OCI-M2 (cell line): ENCODE results near the gene WDR36.

Experiments used
- DNase-seq: peaks from one replicate; lab custom pipeline; 2025; ENCODE audit not compliant: unreplicated experiment; lab: John Stamatoyannopoulos, UW

Gene WDR36

GRCh38 chr5:111092062-111092853, at the start of gene WDR36:
TSS of gene WDR36 (plus strand) at chr5:111092348. CDS start at chr5:111092457, 109 bp downstream.
- DNase-seq, result peak; percentile 58

GRCh38 chr5:111043712-111044506, 48.2 kb upstream of the WDR36 start:
- no peak for DNase-seq

GRCh38 chr5:111058064-111058463, 34.1 kb upstream of the WDR36 start:
- no peak for DNase-seq

GRCh38 chr5:111060169-111060568, 32.0 kb upstream of the WDR36 start:
- DNase-seq, result no peak

- no peak for DNase-seq
These were observed 30.5 kb upstream of the WDR36 start for GRCh38 chr5:111061618-111062017.

- DNase-seq, result no peak
These were observed 28.3 kb upstream of the WDR36 start for GRCh38 chr5:111063709-111064322.

- no peak for DNase-seq
These were observed 25.7 kb upstream of the WDR36 start for GRCh38 chr5:111066261-111066938.

- DNase-seq, result no peak
These were observed 23.9 kb upstream of the WDR36 start for GRCh38 chr5:111068213-111068612.

GRCh38 chr5:111069839-111070238, 22.3 kb upstream of the WDR36 start:
- no peak for DNase-seq

GRCh38 chr5:111070272-111071134, 21.6 kb upstream of the WDR36 start:
- DNase-seq, result no peak

- DNase-seq, result no peak
These were observed 20.7 kb upstream of the WDR36 start, which contains the start of gene TSLP for GRCh38 chr5:111071413-111071812. TSS of gene TSLP (plus strand) at chr5:111071713. CDS start at chr5:111071891, 178 bp downstream.

- DNase-seq, result peak; percentile 61
These were observed 19.0 kb upstream of the WDR36 start for GRCh38 chr5:111072949-111073682.

- DNase-seq, result no peak
These were observed 17.9 kb upstream of the WDR36 start for GRCh38 chr5:111074244-111074643.

- no peak for DNase-seq
These were observed 16.6 kb upstream of the WDR36 start for GRCh38 chr5:111075520-111075919.

GRCh38 chr5:111076091-111076490, 16.1 kb upstream of the WDR36 start:
- DNase-seq, result no peak

- no peak for DNase-seq
These were observed 14.5 kb upstream of the WDR36 start for GRCh38 chr5:111077678-111078077.

- no peak for DNase-seq
These were observed 12.3 kb upstream of the WDR36 start for GRCh38 chr5:111079846-111080245.

GRCh38 chr5:111083323-111083722, 8.8 kb upstream of the WDR36 start:
- DNase-seq, result no peak

- DNase-seq, result no peak
These were observed 3.8 kb downstream of the WDR36 start for GRCh38 chr5:111095982-111096381.
